HG03097 (cell line): ENCODE data around the gene CEP104.

Experiments used
- ATAC-seq: cut with Tn5 transposase; IDR thresholded peaks from one replicate; pipeline ENCODE4 v1.9.1; 2021; ENCODE audit not compliant: unreplicated experiment, low FRiP score

Gene CEP104

DNA sequence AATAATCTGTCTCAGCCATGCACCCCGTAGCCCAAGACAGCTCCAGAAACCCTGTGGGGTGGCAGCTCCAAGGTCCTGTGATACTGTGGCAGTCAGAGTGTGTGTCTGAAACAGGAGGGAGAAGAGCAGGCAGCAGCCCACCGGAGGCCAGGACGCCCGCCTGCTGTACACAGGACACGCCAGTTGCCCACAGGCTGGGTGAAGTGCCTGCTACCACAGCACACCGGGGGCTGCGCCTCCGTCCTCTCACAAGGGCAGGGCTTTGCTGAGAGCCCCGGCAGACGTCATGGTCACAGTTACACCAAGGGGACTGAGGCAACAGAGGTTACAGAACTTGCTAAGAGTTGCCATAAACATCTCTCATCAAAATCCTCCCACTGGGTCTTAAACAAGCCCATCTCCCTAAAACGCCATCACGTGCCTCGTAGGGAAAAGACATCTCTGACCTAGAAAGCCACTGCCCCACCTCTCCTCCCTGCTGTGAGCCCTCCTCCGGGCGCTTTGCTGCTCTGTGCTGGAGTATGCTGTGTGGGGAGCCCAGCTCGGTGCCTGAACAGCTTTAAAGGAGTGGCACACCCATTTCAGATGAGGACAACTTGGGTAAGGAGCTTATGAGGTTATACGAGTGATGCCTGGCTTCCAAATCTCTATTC lies 37.7 kb upstream of the CEP104 start:
- ATAC-seq, result no peak

DNA sequence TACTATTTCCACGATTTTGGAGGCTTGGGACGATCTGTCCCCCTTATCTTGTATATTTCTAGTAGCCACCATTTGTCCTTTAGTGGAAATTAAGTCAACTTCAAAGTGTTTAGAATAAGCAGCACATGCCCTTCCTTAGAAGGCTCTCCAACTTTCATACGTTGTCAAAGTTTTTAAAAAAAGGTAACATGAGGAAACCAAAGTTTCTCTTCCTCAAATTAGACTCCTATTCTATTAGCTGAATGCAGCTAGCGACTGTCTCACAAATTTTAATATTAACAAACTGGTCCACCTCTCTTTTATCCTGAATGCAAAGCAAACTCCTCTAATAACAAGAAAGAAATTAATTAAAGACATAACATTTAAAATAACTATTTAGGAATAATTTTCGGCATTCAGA lies 36.2 kb upstream of the CEP104 start:
- no peak for ATAC-seq

DNA sequence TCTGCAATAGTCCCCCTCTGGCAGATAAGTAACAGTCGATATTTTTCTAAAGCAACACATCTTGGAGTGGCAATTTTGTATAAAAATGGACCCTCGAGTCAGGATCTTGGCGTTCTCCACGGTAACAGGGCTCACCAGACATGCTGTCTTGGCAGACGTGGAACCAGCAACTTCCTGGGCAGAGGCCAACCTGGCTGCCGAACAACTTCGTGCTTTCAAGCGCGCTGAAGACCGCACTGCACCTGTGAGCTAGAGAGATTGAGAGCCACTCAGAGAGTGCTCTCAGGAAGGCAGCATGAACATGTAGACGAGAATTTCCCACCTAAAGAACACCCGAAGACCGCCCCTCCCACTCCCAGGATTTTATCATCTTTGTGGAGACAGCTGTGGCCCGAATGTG lies 35.7 kb upstream of the CEP104 start:
- no peak for ATAC-seq

DNA sequence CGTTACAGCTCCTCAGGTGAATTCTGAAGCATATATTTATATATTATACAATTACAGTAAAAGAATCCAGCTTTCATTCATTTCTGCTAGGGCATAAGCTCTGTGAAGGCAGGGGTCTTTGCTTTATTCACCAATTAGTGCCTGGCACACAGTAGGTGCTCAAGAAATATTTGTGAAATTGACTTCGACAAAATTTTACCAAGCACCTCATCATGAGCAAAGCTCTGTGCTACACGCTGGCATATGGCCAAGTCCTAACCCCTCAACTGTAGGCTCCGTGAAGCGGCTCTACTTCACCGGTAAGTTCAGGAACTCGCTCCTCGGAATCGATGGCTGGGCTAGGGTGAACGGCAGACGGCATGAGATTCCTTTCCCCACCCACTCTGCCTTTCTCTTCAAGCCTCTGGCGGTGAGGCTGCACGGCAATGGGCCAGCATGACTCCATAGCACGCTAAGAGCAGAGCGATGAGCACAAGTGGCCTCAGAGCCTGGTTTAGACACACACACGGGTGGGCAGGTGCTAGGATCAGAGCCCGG lies 34.4 kb upstream of the CEP104 start:
- no peak for ATAC-seq

DNA sequence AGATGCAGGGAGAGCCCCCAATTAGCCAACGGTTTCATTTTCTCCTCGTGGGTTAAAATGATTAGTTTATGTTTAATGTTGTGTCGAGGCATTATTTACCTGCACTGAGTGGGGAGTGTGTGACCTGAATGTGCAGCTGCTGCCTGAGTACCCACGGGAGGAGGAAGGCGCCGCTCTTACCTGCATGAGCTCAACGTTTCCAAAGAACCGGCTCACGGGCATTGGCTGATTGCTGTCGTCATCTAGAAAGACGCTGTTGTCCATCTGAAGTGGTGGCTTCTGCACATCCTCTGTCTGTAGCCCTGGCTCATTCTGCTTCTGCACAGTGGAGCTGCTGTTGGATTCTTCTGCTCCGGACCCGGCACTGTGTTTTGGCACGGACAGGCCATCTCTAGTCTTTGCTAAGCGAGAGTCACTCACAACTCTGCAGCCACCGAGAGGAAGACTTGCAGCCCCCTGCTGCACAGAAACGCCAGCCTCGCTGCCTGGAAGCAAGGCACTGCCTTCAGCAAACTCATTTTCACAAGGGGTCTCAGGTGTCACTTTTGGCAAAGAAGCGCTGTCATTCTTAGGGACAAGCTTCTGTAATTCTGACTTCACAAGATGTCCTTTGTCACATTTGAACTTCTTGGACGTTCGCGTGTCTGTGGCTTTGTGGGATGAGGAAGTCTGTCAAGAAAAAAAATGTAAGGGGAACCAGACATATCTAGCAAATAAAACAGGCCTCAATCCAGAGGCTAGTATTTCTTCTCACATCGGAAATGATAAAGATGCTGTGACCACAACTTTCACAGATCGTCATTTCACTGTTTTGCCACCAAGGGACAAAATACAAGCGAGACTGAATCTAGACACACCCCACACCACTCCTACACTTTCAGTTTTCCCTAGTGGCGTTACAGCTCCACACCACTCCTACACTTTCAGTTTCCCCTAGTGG lies 33.6 kb upstream of the CEP104 start:
- ATAC-seq, result no peak

DNA sequence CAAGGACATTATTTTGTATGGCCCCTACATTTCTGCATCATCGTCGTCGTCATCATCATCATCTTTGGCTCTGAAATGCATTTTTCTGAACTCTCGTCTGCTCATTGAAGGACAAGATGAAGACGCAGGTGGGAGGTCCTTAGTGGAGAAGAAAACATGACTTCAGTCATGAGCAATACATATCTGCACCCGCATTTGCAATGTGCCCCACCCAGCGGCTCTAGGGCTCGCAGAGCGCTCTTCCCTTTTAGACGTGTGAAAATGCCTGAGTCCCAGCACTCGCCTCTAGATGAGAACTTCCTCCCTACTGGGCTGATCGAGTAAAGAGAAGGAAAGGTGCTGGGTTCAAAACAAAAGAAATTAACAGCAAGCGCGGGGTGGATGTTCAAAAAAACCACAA lies 32.9 kb upstream of the CEP104 start:
- ATAC-seq, result no peak

DNA sequence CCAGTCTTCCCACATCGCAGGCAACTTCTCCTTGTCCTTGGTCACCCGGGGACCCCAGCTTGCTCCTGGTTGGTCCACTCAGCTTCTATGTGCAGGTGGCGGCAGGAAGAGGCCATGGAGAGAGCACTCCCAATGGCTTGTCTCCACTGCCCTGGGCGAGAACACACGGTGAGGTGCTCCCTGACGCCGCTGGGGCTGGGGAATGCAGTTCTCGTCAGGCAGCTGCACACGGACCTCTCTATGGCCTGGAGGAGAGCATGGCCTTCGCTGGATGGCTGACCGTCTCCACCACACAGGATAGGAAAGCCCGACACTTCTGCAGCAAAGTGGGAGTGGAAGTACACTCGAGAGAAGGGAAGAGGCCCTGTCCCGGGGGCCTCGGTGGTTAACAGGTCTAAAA lies 31.3 kb upstream of the CEP104 start:
- no peak for ATAC-seq

DNA sequence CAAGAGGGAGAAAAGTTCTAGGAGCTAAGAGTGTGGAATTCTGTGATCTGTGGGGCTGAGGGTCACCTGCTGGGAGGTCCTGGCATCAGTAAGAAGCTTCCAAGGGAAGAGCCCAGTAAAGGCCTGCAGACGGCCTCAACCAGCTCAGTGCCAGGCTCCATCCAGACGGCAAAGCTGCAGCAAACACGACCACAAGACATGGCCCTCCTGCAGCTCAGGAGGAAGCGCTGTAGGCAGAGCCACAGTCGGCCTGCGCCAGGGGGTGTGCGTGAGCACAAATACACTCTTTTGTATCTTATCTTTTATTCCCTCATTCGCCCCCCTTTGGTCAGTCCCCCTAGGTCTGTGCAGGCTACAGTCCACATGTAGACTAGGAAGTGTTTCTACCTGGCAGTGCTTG lies 29.7 kb upstream of the CEP104 start:
- no peak for ATAC-seq

DNA sequence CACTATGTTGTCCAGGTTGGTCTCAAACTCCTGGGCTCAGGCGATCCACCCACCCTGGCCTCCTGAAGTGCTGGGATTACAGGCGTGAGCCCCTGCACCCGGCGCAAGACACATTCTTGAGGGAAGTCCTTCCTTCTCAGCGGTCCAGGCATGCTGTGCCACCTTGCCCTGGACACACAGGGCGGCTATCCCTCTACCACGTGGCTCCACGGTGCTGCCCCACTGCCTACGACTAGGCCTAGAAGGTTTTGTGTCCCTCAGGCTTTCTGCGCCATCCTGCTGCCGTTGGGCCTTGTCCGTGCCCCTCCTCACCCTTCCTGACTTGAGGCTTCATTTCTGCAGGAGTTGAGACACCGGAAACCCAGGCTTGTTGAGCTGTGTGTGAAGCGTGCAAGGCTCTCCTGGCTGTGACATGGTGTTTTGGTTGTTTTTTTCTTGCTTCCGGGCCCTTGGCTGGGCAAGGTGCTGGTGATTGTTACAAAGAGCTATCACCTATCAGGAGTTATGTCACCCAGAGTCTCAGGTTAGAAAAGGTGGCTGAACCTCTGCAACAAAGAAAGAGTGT lies 29.2 kb upstream of the CEP104 start:
- ATAC-seq, result no peak

DNA sequence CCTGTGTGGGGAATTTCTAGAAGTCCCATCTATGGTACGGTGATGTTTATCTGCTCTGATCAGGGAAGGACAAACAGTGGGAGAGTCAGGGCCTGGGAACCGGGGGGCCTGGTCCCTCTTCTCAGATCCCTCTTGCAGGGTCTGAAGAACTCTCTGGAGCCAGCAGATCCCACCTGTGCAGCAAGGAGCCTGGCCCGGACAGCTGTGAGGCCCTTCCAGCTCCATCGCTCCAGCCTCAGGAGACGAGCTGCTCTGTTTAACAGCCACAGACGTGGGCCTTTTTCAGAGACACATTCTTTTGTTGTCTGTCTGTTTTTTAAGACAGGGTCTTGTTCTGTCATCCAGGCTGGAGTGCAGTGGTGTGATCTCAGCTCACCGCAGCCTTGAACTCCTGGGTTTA lies 28.6 kb upstream of the CEP104 start:
- no peak for ATAC-seq

DNA sequence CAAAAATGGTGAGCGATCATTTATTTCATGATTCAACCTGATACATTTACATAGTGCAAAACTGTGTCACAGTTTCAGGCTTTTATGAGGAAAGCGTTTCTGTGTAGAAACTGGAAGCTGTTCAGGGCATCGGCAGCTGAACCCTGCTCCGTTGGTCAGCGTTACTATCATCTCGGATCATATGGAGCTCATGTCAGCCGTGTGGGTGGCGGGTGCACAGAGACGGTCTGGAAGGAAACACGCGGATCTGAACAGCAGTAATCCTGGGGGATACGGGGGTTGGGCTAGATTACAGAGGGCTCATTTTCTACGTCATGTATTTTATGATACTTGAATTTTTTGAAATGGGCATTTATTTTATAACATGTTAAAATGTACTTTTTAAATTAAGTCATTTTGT lies 28.0 kb upstream of the CEP104 start:
- no peak for ATAC-seq

DNA sequence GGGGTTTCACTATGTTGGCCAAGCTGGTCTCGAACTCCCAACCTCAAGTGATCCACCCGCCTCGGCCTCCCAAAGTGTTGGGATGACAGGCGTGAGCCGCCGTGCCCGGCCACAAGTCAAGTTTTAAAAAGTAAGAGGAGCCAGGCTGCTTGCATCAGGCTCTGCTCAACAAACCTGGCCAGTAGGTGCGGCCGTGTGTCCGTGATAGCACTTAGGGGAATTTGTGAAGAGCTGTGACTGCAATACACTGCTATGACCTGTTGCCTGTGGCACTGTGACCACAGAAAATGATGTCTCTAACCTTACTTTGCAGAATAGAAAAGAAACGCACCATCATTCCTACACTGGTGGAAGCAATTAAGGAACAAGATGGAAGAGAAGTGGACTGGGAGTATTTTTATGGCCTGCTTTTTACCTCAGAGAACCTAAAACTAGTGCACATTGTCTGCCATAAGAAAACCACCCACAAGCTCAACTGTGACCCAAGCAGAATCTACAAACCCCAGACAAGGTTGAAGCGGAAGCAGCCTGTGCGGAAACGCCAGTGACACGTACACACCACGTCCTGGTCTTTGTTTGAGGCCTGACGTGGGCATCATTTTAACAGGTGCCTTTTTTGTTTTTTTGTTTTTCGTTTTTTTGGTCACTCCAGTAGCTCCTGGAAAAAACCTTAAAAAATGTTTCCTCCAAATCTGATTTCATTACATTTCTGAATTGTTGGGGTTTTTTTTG lies 26.3 kb upstream of the CEP104 start:
- ATAC-seq, result no peak

DNA sequence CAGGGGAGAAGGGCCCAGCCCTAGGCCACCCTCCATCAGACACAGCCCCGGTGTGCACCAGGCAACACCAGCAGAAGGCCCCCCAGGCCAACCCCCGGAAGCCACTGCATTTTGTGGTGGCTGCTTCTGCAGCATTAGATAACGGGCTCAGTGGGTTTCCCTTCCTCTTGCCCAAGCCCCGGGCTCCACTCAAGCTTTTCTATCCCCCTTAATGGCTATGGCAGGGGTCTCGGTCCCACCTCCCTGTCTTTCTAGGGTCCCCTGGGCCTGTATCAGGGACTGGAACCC lies 24.1 kb upstream of the CEP104 start:
- ATAC-seq, result no peak

DNA sequence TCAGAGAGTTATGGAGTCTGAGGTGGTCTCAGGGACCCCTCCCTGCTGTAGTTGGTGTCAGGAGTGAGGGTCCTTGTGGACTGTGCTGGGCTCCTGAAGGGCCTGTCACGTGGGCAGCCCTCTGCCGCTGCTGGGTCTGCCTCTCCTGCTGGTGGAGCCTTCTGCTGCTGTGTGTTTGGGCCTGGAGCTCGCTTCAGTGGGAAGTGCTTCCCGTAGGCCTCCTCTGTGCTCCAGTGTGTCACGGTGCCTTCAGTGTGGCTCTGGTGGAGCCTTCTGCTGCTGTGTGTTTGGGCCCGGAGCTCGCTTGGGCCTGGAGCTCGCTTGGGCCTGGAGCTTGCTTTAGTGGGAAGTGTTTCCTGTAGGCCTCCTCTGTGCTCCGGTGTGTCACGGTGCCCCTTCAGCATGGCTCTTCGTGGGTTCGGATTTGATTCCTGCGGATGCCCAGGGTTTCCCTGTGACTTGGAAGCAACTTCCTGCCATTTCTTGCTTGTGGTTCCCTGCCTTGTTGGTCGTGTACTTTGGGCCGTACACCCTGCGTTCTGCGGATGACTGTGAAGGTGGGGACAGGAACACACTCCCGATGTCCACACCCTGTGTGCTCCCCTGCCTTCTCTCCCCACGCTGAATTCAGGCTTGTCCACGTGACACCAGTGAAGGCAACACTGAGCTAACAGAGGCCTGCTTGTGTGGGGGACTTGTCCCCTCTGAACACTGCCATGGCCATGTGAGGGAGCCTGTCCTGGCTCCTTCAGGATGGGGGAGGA lies 23.6 kb upstream of the CEP104 start:
- ATAC-seq, result no peak

DNA sequence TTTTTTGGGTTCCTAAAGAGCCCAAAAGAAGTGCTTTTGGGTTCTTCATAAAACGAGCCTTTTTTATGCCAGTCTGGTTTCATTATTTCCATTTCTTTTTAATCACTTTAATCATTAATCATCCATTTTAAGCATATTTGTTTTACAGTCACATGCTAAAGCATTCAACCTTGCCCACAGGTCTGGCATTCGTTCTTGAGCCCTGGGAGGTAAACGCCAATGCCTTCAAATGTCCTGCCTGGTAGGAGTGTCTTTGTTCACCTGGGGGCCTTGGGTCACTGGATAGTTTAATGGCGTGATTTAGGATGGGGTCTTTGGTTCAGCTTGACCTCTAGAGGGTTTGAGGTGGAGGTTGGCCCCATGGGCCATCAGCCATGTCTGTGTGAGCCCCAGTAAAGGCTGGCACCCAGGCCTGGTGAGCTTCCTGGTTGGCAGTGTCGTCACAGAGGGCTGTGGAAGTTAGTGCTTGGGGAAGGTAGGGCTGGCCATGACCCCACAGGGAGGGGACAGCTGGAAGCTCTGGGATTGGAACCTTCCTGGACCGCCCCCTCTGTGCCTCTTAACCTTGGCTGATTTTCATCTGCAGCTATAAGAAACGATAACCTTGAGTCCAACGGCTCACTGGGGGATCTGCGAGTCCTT lies 22.9 kb upstream of the CEP104 start:
- ATAC-seq, result no peak

DNA sequence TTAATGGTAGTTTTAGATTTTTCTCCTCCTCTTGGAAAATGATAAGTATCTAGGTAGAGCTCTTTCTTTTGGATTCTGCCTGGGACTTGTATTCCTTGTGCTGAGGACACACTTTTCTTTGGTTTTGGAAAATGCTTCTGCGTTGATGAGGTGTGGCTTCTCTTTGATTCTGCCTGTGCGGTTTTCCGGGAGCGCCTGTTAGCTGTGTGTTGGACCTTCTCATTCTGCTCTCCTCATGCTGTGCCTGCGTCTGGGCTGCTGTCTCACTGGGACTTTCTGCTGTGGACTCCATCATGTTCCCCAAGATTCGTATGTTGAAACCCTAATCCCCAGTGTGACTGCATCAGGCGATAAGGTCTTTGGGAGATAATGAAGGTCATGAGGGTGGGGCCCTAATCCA lies 22.1 kb upstream of the CEP104 start:
- no peak for ATAC-seq

DNA sequence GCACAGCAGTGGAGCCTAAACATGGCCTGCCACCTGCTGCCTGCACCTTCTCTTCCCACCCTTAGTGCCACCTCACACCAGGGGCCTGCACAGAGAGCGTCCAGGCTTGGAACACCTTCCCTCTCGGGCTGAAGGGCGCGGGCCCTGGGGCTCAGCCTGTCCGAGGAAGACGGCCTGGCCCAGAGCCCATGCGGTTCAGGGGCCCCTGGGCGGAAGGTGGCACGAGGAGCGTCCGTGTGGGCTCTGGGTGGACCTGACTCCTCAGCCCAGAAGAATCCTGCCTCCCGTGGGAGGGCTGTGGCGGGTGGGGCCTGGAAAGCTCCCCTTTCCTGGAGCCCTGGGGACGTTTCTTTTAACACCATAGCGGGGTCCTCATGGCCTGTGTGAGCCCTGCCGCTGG lies 19.7 kb upstream of the CEP104 start:
- ATAC-seq, result no peak

DNA sequence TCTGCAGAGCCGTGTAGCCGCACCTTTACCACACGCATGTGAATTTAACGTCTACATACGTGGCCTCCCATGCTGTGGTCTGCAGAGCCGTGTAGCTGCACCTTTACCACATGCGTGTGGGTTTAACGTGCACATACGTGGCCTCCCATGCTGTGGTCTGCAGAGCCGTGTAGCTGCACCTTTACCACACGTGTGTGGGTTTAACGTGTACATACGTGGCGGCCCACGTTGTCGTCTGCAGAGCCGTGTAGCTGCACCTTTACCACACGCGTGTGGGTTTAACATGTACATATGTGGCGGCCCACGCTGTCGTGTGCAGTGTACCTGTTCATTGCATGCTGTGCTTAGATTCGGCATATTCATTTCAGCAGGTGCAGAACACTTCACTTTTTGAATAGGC lies 17.7 kb upstream of the CEP104 start:
- ATAC-seq, result no peak

DNA sequence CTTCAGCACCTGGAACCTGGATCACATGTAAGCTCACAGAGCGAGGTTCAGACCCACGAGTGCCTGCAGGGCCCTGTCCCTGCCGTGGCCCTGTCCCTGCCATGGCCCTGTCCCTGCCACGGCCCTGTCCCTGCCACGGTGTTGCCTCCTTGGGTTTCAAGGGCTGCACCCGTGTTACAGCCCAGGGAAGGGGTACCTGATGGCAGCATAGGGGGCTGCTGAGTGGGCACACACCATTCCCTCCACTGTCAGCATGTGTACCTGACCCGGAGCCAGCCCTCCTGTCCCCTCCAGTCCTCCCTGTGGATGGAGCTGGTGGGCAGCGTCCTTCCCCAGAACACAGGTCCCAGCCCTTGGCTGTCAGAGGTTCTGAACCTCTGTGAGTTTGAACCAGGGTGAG lies 15.5 kb upstream of the CEP104 start:
- no peak for ATAC-seq

DNA sequence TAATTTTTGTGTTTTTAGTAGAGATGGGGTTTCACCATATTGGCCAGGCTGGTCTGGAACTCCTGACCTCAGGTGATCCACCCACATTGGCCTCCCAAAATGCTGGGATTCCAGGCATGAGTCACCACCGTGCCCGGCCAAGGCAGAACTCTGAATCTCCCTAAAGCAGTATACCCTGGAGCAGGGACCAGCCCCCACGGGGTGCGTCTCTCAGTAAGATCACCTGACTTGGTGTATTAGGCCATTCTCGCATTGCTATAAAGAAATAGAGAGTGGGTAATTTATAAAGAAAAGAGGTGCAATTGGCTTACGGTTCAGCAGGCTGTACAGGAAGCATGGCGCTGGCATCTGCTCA lies 14.4 kb upstream of the CEP104 start:
- no peak for ATAC-seq
